GM18951 (cell line): ENCODE measurements around the gene CCDC13.
"Not testable (repeated sequence)": the region's sequence is repeated elsewhere in the genome, so short reads cannot be mapped to it uniquely, and the experiment has no call there.

Experiments used
- POLR2A ChIP-seq: IDR thresholded peaks from 4 replicates; pipeline ENCODE4 v1.6.1; 2011; ENCODE audit warnings: mild to moderate bottlenecking; ENCODE audit not compliant: insufficient read length, insufficient read depth; ENCODE audit errors: extremely low read depth
- in situ Hi-C: fragments of 300-500 bp; cut with MboI; formaldehyde crosslinking; loops from one replicate; pipeline ENCODE4 v1.12.0; 2022; ENCODE audit warnings: low sequenced_read_pairs, mixed read lengths, inconsistent platforms; ENCODE audit not compliant: unreplicated experiment

The CCDC13 gene

GRCh38 chr3:42772670-42773408 is at the start of gene CCDC13:
CCDC13 (minus strand) TSS chr3:42773253; CDS start chr3:42758345, 14,908 bp downstream.
- in situ Hi-C loops = no loop called here

GRCh38 chr3:42822828-42823227 is 49.8 kb upstream of the CCDC13 start:
- in situ Hi-C loops = no loop called here
- TF ChIP-seq POLR2A = no peak

More at GRCh38 chr3:42772670-42773408, at the start of gene CCDC13:
- TF ChIP-seq POLR2A = peak; percentile 67

- no peak for TF ChIP-seq POLR2A
- in situ Hi-C loops = no loop called here
Measured at GRCh38 chr3:42820746-42821051, 47.6 kb upstream of the CCDC13 start.

GRCh38 chr3:42819351-42819965 is 46.4 kb upstream of the CCDC13 start:
- in situ Hi-C loops = no loop called here

GRCh38 chr3:42815826-42816225 is 42.8 kb upstream of the CCDC13 start:
- TF ChIP-seq POLR2A = no peak
- in situ Hi-C loops = no loop called here

More at GRCh38 chr3:42819351-42819965, 46.4 kb upstream of the CCDC13 start:
- no peak for TF ChIP-seq POLR2A

- in situ Hi-C loops = no loop called here
Measured at GRCh38 chr3:42814914-42815507, 42.0 kb upstream of the CCDC13 start.

GRCh38 chr3:42814246-42814645 is 41.2 kb upstream of the CCDC13 start:
- TF ChIP-seq POLR2A = no peak
- in situ Hi-C loops = no loop called here

More at GRCh38 chr3:42814914-42815507, 42.0 kb upstream of the CCDC13 start:
- no peak for TF ChIP-seq POLR2A

- in situ Hi-C loops = not testable (repeated sequence)
Measured at GRCh38 chr3:42811118-42811883, 38.2 kb upstream of the CCDC13 start.

- in situ Hi-C loops = not testable (repeated sequence)
Measured at GRCh38 chr3:42810706-42811105, 37.7 kb upstream of the CCDC13 start.

- no peak for TF ChIP-seq POLR2A
- in situ Hi-C loops = no loop called here
Measured at GRCh38 chr3:42809202-42809601, 36.1 kb upstream of the CCDC13 start, which contains the start of gene ACKR2. ACKR2 (plus strand) TSS chr3:42809445; CDS start chr3:42864503, 55,058 bp downstream.

GRCh38 chr3:42807929-42808328 is 34.9 kb upstream of the CCDC13 start:
- in situ Hi-C loops = no loop called here

GRCh38 chr3:42805141-42805821 is 32.2 kb upstream of the CCDC13 start:
- in situ Hi-C loops = no loop called here

More at GRCh38 chr3:42807929-42808328, 34.9 kb upstream of the CCDC13 start:
- TF ChIP-seq POLR2A = no peak

GRCh38 chr3:42804831-42805132 is 31.7 kb upstream of the CCDC13 start:
- TF ChIP-seq POLR2A = no peak
- in situ Hi-C loops = no loop called here

More at GRCh38 chr3:42805141-42805821, 32.2 kb upstream of the CCDC13 start:
- TF ChIP-seq POLR2A = no peak
